Sigmoid colon (tissue), 7 donors: ENCODE measurements around the gene ACP7. TPM values are rescaled to one million over a fixed set of nuclear protein-coding genes. Genes with fewer than 3 reads are reported as not detected.

Experiments used
- DNase-seq: peaks from one replicate; pipeline ENCODE4 v3.0.0-alpha.2; 2019
- H3K27ac ChIP-seq, 4 donors: fragments of 200-600 bp; sonication (generic); one replicate each; pipeline ENCODE4 v1.5.1; 2016 to 2019; ENCODE audit warnings: mild to moderate bottlenecking in 1 of 4
- H3K27me3 ChIP-seq, 3 donors: fragments of 200-600 bp; sonication (generic); one replicate each; pipeline ENCODE4 v1.5.1; 2019; ENCODE audit warnings: mild to moderate bottlenecking in 1 of 3
- H3K36me3 ChIP-seq, 4 donors: fragments of 200-600 bp; sonication (generic); one replicate each; pipeline ENCODE4 v1.5.1; 2016 to 2019
- H3K4me1 ChIP-seq, 4 donors: fragments of 200-600 bp; sonication (generic); one replicate each; pipeline ENCODE4 v1.5.1; 2017 to 2019
- H3K4me3 ChIP-seq, 4 donors: fragments of 200-600 bp; sonication (generic); one replicate each; pipeline ENCODE4 v1.5.1; 2017 to 2019; ENCODE audit warnings: mild to moderate bottlenecking in 2 of 4, moderate library complexity in 1 of 4
- H3K9me3 ChIP-seq, 4 donors: fragments of 200-600 bp in 3 of 4; sonication (generic) in 3 of 4; one replicate each; pipeline versions ENCODE4 v1.5.1 to v1.6.1; 2013 to 2019
- EP300 ChIP-seq, 4 donors: sonication (generic); formaldehyde crosslinking; IDR thresholded peaks; one replicate each; pipeline ENCODE4 v1.6.1; 2017; ENCODE audit warnings: antibody characterized with exemption in 4 of 4
- POLR2A ChIP-seq, 2 donors: fragments of 450-650 bp; IDR thresholded peaks; one replicate each; pipeline ENCODE4 v1.6.1; 2016; ENCODE audit warnings: antibody characterized with exemption in 2 of 2, mild to moderate bottlenecking in 2 of 2, moderate library complexity in 2 of 2
- POLR2AphosphoS5 ChIP-seq, 4 donors: sonication (generic); formaldehyde crosslinking; IDR thresholded peaks; one replicate each; pipeline ENCODE4 v1.6.1; 2017; ENCODE audit warnings: antibody characterized with exemption in 4 of 4
- WGBS, 2 donors: extraction: QIAGEN DNeasy Blood & Tissue Kit; methylation state at CpG; one replicate each; pipeline ENCODE4 v1.1.7; 2013; 5-methylcytosine and 5-hydroxymethylcytosine counted together
- intact Hi-C: fragments of 100-400 bp; cut with DNase I; formaldehyde crosslinking; loops from one replicate; pipeline ENCODE4 v1.15.1; 2023
- polyA plus RNA-seq, 3 donors: library from polyadenylated mRNA; stranded (reverse); fragments of 200-250 nt; gene quantifications; one replicate each; pipeline ENCODE4 v1.2.3, GENCODE V29; 2013
- total RNA-seq, 4 donors: library from RNA; depleted of rRNA; stranded (reverse); fragments of >200 nt; gene quantifications; one replicate each; pipeline ENCODE4 v1.1.0, GENCODE V29; 2016
- TF ChIP-seq, protein P1 (sequence below), 4 experiments: fragments of 450-650 bp in 3 of 4; fragments of 200-600 bp in 1 of 4; IDR thresholded peaks; one replicate each; pipeline ENCODE4 v1.5.1; 2016 to 2019; ENCODE audit warnings: antibody characterized with exemption in 4 of 4, mild to moderate bottlenecking in 3 of 4, moderate library complexity in 2 of 4
- donor health status: healthy with polysubstance abuse.
- donor health status: Bipolar disorder and iron deficiency.
- donor health status: healthy.

ACP7 gene
- total and polyA plus RNA-seq, 7 donors, result not detected

DNA sequence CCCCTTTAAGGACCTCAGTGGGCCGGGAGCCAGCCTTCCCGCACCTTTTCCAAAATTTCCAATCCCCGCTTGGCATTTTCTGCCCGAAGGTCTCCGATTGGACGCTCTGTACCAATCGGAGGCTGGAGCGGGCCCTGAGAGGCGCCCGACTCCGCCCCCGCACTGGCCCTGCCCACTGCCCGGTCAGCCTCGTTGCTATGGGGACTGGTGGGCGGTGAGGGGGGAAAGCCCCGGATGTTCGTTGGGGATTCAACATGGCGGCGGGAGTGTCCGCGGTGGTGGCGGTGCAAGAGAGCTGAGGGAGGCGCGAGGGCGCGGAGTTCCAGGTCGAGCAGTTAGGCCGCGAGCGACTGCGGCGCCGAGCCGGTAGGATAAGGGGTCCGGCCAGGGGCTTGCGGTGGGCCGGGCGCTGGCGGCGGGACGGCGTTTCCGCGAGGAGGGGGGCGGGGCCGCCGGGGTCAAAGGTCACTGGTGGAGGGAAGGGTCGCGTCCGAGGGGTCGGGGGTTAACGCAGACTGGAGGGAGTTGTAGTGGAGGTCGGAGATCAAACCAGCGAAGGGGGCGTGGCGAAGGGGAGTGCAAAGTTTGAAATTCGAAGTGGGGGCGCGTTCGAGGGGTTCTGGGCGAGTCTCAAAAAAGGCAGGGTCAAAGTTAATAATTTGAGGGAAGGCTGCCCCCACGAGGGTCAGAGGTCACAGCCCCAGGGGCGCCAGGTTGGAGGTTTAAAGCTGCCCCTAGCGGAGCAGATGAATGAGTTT, 41.6 kb downstream of the ACP7 start, which contains the start of gene PAK4:
TSS of gene PAK4 (plus strand) at position 233 of the 758 bp plus-strand sequence. CDS start 43,768 bp downstream, outside the sequence.
- Histone ChIP-seq H3K4me3 (peak within 1 kb of the TSS; percentile 75 to 99 (median 96)), H3K27ac (peak within 1 kb of the TSS; percentile 81 to 90 (median 87)), H3K36me3 (no peaks in the 10 kb centered on the region), H3K4me1 (peaks cover 0 to 56% (median 51%) of the 10 kb centered on the region in 4 donors), H3K9me3 (no peaks in the 10 kb centered on the region), H3K27me3 (peaks cover 0 to 4% (median 0%) of the 10 kb centered on the region in 3 donors)
- intact Hi-C loops, result loop anchor here (2.0 to 10.0 kb wide), 4 partner anchors 19 to 791 kb away; partner anchors contain the start of genes CATSPERG, EID2B and RPS16
- DNase-seq, result peak; percentile 99
- peak in 1 of 2 donors; percentile 82 for TF ChIP-seq POLR2A (IDR thresholded peaks at IDR 0.05)
- TF ChIP-seq POLR2AphosphoS5 (IDR thresholded peaks at IDR 0.05), result peak; percentile 64 to 82 (median 78)
- no peak for TF ChIP-seq EP300 (IDR thresholded peaks at IDR 0.05)
- 1 to 2% methylated on average over 64 of the region's 64 CpGs for WGBS, 2 donors

DNA sequence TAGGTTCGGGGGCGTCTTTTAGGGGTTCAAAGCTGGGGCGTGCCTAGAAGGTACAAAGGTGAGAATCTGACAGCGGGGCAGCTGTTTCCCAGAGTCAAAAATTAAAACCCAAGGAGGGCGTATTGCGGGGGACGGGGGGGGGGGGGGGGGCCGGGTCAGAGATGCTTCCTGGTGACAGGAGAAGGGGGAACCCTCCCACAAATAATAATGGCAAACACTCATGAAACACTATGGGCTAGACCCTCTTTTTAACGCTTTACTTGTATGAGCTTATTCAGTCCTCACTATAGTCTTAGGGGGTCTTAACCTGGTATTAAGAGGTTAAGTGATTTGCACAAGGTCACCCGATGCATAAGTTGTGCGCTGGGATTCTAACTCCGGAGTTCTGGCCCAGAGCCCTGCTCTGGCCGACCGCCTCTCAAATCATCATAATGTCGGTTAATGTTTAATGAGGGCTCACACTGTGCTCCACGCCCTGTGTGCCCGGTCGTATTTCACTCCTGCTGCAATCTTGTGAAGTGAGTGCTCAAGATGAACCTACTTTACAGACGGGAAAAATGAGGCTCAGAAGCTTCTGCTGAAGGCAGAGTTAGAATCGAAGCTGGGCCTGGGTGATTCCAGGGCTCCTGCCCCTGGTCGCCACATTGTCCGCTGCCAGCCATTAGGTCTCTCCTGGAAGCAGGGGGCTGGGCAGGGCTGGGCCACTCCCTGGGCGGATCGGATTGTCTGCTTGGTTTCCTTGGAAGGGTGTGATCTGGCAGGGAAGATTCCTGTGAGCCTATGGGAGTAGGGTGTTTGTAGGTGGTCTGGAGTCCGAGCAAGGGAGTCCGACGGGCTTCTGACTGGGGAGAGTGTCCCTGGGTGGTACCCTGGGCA, 42.4 kb downstream of the ACP7 start:
- Histone ChIP-seq H3K9me3 (no peaks in the 10 kb centered on the region), H3K4me1 (peaks cover 0 to 64% (median 60%) of the 10 kb centered on the region in 4 donors), H3K4me3 (peak overlapping the region; percentile 75 to 99 (median 96)), H3K27me3 (no peaks in the 10 kb centered on the region), H3K27ac (peak overlapping the region; percentile 81 to 90 (median 87)), H3K36me3 (no peaks in the 10 kb centered on the region)
- WGBS, 2 donors, result 7 to 43% methylated on average over 26 to 27 of the region's 27 CpGs
- intact Hi-C loops, result loop anchor here (5.0 to 10.0 kb wide), 3 partner anchors 308 to 792 kb away; partner anchors contain the start of genes CATSPERG, EID2B and RPS16
- TF ChIP-seq EP300 (IDR thresholded peaks at IDR 0.05), result no peak
- peak in 1 of 2 donors; percentile 41 for TF ChIP-seq POLR2A (IDR thresholded peaks at IDR 0.05)
- TF ChIP-seq, protein P1, sequence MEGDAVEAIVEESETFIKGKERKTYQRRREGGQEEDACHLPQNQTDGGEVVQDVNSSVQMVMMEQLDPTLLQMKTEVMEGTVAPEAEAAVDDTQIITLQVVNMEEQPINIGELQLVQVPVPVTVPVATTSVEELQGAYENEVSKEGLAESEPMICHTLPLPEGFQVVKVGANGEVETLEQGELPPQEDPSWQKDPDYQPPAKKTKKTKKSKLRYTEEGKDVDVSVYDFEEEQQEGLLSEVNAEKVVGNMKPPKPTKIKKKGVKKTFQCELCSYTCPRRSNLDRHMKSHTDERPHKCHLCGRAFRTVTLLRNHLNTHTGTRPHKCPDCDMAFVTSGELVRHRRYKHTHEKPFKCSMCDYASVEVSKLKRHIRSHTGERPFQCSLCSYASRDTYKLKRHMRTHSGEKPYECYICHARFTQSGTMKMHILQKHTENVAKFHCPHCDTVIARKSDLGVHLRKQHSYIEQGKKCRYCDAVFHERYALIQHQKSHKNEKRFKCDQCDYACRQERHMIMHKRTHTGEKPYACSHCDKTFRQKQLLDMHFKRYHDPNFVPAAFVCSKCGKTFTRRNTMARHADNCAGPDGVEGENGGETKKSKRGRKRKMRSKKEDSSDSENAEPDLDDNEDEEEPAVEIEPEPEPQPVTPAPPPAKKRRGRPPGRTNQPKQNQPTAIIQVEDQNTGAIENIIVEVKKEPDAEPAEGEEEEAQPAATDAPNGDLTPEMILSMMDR (IDR thresholded peaks at IDR 0.05), result no peak
- TF ChIP-seq POLR2AphosphoS5 (IDR thresholded peaks at IDR 0.05), result peak in 1 of 4 donors; percentile 36
- no peak for DNase-seq

DNA sequence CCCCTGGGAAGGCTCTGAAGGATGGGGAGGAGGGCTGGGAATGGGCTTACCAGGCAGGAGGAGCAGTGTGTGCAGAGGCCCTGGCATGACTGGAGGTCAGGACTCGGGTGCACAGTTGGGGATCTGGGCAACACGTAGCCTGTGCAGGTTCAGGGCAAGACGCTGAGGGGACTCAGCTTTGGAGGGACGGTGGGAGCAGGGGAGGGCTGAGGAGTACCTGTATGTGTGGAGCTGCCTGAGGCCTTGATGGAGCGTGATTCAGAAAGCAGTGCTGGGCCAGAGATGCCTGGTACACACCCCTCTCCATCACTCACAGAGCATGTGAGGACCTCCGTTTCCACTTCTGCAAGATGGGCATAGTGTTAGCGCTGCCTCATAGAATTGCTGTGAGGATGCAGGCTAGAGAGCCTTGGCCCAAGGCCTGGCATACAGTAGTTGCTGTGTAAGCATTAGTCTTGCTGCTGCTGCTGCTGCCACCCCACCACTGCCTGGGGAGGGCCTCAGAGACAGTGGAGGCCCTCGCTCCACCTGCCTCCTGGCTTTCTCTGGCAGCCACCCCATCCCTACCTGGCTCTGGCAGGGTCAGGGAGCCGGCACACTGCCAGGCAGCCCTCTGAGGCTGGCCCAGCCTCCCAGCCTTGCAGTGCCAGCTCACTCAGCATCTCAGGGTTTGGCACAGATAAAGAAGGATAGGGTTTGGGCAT, 43.8 kb downstream of the ACP7 start:
- intact Hi-C loops, result loop anchor here (5.0 to 10.0 kb wide), 3 partner anchors 307 to 793 kb away; partner anchors contain the start of genes CATSPERG, EID2B and RPS16
- Histone ChIP-seq H3K27ac (peak overlapping the region; percentile 4 to 90 (median 87)), H3K27me3 (no peaks in the 10 kb centered on the region)

DNA sequence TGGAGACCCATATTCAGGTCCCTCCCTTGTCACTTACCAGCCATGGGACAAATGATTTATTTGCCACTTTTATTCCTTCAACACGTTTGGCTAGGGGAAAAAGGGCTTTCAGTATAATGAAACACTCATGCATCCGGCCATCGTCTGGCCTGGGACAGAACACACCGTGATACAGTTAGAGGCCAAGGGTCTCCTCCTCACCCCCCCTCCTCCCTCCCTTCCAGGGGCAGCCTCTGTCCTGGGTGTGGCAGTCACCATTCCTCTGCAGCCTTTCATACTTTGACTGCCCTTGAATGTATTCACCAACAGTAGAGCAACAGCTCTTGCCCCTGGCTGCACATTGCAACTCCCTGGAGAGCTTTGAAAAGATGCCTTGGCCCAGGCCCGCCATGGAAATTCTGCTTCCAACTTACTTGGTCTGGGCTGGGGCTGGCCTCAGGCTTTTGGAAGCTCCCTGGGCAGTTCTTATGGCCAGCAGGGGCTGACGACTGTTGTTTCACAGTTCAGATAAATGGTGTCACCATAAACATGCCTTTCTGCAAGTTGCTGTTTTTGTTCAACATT, 44.4 kb downstream of the ACP7 start:
- H3K4me1 ChIP-seq, result peaks cover 0 to 81% (median 80%) of the 10 kb centered on the region in 4 donors
- no peaks in the 10 kb centered on the region for H3K27me3 ChIP-seq
- H3K27ac ChIP-seq, result peak overlapping the region; percentile 4 to 90 (median 87)
- no peak for TF ChIP-seq POLR2A (IDR thresholded peaks at IDR 0.05)
- TF ChIP-seq, protein P1 (IDR thresholded peaks at IDR 0.05), result no peak
- TF ChIP-seq POLR2AphosphoS5 (IDR thresholded peaks at IDR 0.05), result no peak
- no peak for TF ChIP-seq EP300 (IDR thresholded peaks at IDR 0.05)
- DNase-seq, result no peak
- H3K36me3 ChIP-seq, result no peaks in the 10 kb centered on the region
- H3K4me3 ChIP-seq, result no peak overlapping the region
- no peaks in the 10 kb centered on the region for H3K9me3 ChIP-seq
- intact Hi-C loops, result loop anchor here (5.0 to 10.0 kb wide), 3 partner anchors 306 to 794 kb away; partner anchors contain the start of genes CATSPERG, EID2B and RPS16
- 16 to 53% methylated on average over 6 of the region's 6 CpGs for WGBS, 2 donors

More for the DNA sequence above, 43.8 kb downstream of the ACP7 start:
- Histone ChIP-seq H3K4me3 (no peak overlapping the region), H3K9me3 (no peaks in the 10 kb centered on the region), H3K4me1 (peaks cover 0 to 74% (median 74%) of the 10 kb centered on the region in 4 donors), H3K36me3 (no peaks in the 10 kb centered on the region)
- TF ChIP-seq EP300 (IDR thresholded peaks at IDR 0.05) (no peak), POLR2AphosphoS5 (IDR thresholded peaks at IDR 0.05) (no peak), POLR2A (IDR thresholded peaks at IDR 0.05) (no peak)
- TF ChIP-seq, protein P1 (IDR thresholded peaks at IDR 0.05), result no peak
- DNase-seq, result no peak
- 36 to 61% methylated on average over 9 of the region's 9 CpGs for WGBS, 2 donors
